IPS-15b (cell line): ENCODE data around the gene PDE7B.

Experiments
- H3K27me3 ChIP-seq: one replicate; pipeline ENCODE4 v1.6.1; 2013; ENCODE audit warnings: low read length; ENCODE audit not compliant: control insufficient read depth, insufficient read depth
- H3K36me3 ChIP-seq: one replicate; pipeline ENCODE4 v1.6.1; 2013; ENCODE audit warnings: low read length; ENCODE audit not compliant: control insufficient read depth, insufficient read depth
- H3K4me1 ChIP-seq: one replicate; pipeline ENCODE4 v1.6.1; 2013; ENCODE audit warnings: mild to moderate bottlenecking, low read length; ENCODE audit not compliant: control insufficient read depth, insufficient read depth
- H3K4me3 ChIP-seq: one replicate; pipeline ENCODE4 v1.5.1; 2013; ENCODE audit warnings: low read depth, low read length
- H3K9ac ChIP-seq: one replicate; pipeline ENCODE4 v1.6.1; 2013; ENCODE audit warnings: low read depth, mild to moderate bottlenecking, low read length
- H3K9me3 ChIP-seq: one replicate; pipeline ENCODE4 v1.6.1; 2013; ENCODE audit warnings: mild to moderate bottlenecking, low read length; ENCODE audit not compliant: control insufficient read depth, insufficient read depth

Gene PDE7B

DNA sequence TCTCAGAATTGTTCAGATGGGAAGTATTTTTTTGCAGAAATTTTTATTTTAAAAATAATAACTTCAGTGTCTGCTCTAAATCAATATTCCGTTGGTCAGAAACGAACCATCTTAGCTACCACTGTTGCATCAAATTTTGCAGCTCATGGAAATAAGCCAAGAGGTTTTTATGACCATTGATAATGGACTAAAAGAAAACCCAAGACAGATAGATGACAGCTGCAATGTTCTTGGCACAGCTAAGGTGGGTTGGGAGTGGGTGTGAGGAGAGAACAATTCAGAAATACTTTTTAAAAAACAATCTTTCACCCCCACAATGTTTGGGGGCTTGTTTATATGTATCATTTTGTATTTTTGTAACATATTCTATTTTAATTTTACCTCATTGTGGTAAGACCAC, 121.1 kb downstream of the PDE7B start:
- Histone ChIP-seq H3K27me3 (no peaks in the 10 kb centered on the region), H3K4me1 (no peaks in the 10 kb centered on the region), H3K36me3 (no peaks in the 10 kb centered on the region), H3K9me3 (no peaks in the 10 kb centered on the region), H3K4me3 (no peak overlapping the region), H3K9ac (no peak overlapping the region)

DNA sequence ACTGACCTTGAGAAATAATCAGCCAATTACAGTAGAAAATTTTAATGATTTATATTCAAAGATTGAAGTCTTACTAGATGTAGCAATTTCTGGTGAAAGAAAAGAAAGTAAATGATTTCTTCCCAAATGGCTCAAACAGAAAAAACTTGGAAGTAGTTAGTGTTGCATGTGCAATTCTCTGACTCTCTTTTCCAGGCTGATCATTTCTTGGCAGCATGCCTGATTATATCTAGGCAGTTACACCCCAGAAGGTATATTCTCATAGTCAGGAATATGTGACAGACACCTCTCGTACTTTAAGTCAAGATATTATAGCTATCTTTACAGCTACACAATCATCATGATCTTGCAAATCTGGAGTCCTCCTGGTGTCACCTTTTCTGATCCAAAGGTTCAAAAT, 122.9 kb downstream of the PDE7B start:
- no peak overlapping the region for H3K9ac ChIP-seq
- H3K9me3 ChIP-seq: no peaks in the 10 kb centered on the region
- H3K27me3 ChIP-seq: no peaks in the 10 kb centered on the region
- no peaks in the 10 kb centered on the region for H3K4me1 ChIP-seq
- no peak overlapping the region for H3K4me3 ChIP-seq
- H3K36me3 ChIP-seq: no peaks in the 10 kb centered on the region

DNA sequence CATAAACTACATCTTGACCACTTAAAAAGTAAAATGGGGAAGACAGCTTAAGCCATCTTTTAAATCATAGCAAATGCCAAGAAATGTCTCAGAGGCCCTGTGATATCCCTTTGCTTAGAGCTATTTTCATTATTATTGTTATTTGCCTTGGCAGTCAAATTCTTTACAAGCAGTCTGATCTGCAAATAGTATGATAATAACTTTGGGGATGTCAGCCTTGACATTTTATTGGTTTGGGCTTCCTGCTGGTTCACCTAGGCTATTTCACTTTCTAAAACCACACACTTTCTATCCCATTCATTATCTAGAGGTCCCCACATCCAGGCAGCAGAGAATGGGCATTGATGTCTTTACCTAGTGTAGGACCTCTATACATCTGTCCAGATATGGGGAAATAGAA, 125.1 kb downstream of the PDE7B start:
- no peaks in the 10 kb centered on the region for H3K9me3 ChIP-seq
- H3K9ac ChIP-seq: no peak overlapping the region
- H3K36me3 ChIP-seq: no peaks in the 10 kb centered on the region
- no peaks in the 10 kb centered on the region for H3K27me3 ChIP-seq
- no peaks in the 10 kb centered on the region for H3K4me1 ChIP-seq
- no peak overlapping the region for H3K4me3 ChIP-seq

DNA sequence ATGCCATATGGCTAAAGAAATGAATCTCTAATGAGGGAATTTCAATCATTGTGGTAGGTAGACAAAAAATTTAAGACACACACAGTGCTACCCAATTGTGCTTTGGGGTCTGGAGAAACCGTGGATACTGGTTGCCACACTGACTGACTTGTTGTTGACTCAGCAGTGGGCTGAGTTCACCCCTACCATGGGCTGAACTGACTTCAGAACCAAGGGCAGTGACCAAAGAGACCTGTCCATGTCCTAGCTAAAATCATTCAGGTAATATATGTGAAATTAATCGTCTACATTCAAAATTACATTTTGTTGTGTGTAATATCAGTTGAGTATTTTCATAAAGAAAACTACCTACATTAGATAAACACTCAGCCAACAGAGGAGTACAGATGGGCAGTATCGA, 131.6 kb downstream of the PDE7B start:
- Histone ChIP-seq H3K27me3 (no peaks in the 10 kb centered on the region), H3K4me3 (no peak overlapping the region), H3K36me3 (no peaks in the 10 kb centered on the region), H3K9ac (no peak overlapping the region), H3K4me1 (no peaks in the 10 kb centered on the region), H3K9me3 (no peaks in the 10 kb centered on the region)

DNA sequence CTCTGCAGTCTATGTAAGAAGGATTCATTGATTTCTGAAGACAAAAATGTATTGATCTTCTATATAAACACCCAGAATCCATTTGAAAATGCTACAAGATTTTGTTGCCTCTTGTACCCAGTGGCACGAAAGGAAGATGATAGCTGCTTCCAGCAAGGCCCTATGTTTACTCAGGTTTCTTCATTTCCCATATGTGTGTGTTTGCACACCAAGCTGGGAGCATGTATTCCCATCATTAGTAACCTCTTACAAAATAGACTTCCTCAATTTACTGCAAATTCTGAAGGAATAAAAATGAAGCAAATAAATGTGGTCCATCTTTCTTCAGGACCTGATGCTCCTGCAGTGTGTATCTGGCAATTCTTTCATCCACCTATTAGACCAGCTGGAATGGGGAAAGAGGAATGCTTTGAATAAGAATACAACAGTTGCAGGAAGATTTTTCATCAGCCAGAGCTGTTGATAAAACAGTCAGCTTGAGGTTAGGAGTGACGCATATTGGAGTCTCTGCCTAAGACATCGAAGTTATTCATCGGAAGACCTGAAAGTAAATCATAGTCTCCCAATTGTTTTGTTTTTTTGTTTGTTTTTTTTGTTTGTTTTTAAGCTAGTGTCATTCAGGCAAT, 132.3 kb downstream of the PDE7B start:
- Histone ChIP-seq H3K36me3 (no peaks in the 10 kb centered on the region), H3K27me3 (no peaks in the 10 kb centered on the region), H3K4me1 (no peaks in the 10 kb centered on the region), H3K9ac (no peak overlapping the region), H3K4me3 (no peak overlapping the region), H3K9me3 (no peaks in the 10 kb centered on the region)

DNA sequence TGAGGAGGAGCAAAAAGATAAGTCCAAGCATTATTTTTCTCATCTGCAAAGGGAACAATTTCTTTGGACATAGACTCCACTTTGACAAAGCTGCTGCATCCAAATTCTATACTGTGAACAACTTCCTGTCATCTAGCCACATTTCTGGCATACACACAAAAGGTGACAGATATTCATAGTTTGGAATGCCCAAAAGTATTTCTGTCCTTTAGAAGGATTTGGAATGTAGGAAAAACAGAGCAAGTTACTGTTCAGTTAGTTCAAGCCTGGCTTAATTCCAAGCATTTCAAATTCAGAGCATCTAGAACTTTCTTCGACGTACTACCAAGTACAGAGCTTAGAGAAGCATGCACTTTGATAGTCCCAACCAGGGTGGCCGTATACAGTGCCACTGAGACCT, 134.0 kb downstream of the PDE7B start:
- Histone ChIP-seq H3K27me3 (no peaks in the 10 kb centered on the region), H3K36me3 (no peaks in the 10 kb centered on the region), H3K9me3 (no peaks in the 10 kb centered on the region), H3K4me3 (no peak overlapping the region), H3K9ac (no peak overlapping the region), H3K4me1 (no peaks in the 10 kb centered on the region)

DNA sequence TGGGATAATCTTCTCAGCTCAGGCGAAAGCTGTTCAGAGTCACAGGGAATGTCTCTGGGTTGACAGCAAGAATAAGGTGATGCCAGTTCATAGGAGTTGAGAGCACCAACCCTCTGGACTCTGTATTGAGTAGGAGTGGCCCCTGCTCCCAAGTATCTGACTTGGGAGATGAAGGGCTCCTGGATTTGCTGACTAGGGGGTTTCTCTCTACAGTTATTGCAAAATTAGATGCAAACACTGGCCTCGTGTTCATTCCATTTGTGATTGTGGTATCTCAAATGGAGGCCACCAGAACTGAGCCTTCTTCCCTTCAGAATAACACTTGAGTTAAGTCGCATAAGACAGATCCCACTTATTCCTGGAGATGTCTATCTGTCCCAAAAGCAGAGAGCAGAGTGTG, 135.7 kb downstream of the PDE7B start:
- Histone ChIP-seq H3K4me3 (no peak overlapping the region), H3K9ac (no peak overlapping the region), H3K9me3 (no peaks in the 10 kb centered on the region), H3K4me1 (no peaks in the 10 kb centered on the region), H3K36me3 (no peaks in the 10 kb centered on the region), H3K27me3 (no peaks in the 10 kb centered on the region)

DNA sequence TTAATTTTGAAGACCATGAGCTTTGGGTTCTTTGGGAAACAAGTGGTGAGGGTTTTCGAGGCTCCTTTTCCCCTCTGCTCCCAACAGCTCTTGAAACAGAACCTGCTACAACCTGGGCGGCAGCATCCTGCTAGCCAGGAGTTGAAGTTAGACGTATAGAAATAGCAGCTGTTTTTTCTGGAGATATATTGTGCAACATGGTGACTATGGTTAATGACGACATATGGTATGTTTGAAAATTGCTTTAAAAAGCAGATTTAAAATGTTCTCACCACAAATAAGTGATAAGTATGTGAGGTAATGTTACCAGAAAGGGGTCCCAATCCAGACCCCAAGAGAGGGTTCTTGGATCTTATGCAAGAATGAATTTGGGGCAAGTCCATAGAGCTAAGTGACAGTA, 138.9 kb downstream of the PDE7B start:
- Histone ChIP-seq H3K27me3 (no peaks in the 10 kb centered on the region), H3K9me3 (no peaks in the 10 kb centered on the region), H3K4me1 (no peaks in the 10 kb centered on the region), H3K4me3 (no peak overlapping the region), H3K9ac (no peak overlapping the region), H3K36me3 (no peaks in the 10 kb centered on the region)

DNA sequence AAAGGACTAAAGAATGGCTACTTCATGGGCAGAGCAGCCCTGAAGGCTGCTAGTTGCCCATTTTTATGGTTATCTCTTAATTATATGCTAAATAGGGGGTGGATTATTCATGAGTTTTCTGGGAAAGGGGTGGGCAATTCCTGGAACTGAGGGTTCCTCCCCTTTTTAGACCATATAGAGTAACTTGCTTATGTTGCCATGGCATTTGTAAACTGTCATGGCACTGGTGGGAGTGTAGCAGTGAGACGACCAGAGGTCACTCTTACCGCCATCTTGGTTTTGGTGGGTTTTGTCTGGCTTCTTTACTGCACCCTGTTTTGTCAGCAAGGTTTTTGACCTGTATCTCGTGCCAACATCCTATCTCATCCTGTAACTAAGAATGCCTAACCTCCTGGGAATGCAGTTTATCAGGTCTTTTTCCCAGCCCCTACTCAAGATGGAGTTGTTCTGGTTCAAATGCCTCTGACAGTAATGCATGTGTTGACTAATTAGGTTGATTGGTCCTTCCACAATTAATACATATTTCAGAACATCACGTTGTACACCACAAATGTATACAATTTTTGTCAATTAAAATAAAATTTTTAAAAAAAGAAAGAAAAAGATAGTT, 139.5 kb downstream of the PDE7B start:
- H3K27me3 ChIP-seq: no peaks in the 10 kb centered on the region
- no peak overlapping the region for H3K9ac ChIP-seq
- no peak overlapping the region for H3K4me3 ChIP-seq

DNA sequence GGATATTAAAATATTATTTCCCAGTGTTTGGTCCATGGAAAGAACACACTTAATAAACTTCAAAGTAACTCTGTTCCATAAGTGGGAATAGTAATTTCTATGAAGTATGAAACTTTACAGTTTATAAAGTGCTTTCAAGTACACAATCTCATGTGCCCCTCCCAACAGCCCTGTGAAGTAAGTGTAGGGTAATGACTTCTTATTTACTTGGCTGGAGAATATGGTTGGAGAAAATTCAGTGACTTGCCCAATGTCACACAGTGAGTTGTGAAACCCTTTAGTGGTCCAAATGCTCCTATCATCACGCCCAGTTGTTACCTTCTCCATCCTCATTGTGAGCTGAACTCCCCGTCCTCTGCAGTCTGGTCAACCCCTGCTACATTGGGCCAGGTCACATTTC, 141.2 kb downstream of the PDE7B start:
- H3K9me3 ChIP-seq: no peaks in the 10 kb centered on the region
- H3K36me3 ChIP-seq: no peaks in the 10 kb centered on the region
- no peak overlapping the region for H3K4me3 ChIP-seq
- no peaks in the 10 kb centered on the region for H3K4me1 ChIP-seq
- no peak overlapping the region for H3K9ac ChIP-seq
- H3K27me3 ChIP-seq: no peaks in the 10 kb centered on the region

More for the DNA sequence above, 139.5 kb downstream of the PDE7B start:
- Histone ChIP-seq H3K9me3 (no peaks in the 10 kb centered on the region), H3K36me3 (no peaks in the 10 kb centered on the region), H3K4me1 (no peaks in the 10 kb centered on the region)

DNA sequence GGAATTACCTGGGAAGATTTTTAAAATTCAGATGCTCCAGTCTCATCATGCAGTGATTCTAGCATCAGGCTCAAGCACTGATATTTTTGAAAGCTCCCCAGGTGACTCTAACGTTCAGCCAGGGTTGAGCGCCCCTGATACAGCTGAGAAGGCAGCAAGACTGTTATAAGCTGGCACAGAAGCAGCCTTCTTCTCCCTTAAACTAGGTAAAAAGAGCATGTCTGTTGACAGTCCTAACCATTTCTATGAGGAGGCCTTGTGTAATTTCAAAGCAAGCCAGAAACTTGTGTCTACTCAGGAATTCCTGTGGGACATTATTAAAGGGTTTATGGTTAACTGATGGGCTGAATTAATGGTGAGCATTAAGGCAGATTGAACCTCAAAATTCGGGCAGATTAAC, 141.9 kb downstream of the PDE7B start:
- Histone ChIP-seq H3K4me1 (no peaks in the 10 kb centered on the region), H3K27me3 (no peaks in the 10 kb centered on the region), H3K4me3 (no peak overlapping the region), H3K9ac (no peak overlapping the region), H3K36me3 (no peaks in the 10 kb centered on the region), H3K9me3 (no peaks in the 10 kb centered on the region)

DNA sequence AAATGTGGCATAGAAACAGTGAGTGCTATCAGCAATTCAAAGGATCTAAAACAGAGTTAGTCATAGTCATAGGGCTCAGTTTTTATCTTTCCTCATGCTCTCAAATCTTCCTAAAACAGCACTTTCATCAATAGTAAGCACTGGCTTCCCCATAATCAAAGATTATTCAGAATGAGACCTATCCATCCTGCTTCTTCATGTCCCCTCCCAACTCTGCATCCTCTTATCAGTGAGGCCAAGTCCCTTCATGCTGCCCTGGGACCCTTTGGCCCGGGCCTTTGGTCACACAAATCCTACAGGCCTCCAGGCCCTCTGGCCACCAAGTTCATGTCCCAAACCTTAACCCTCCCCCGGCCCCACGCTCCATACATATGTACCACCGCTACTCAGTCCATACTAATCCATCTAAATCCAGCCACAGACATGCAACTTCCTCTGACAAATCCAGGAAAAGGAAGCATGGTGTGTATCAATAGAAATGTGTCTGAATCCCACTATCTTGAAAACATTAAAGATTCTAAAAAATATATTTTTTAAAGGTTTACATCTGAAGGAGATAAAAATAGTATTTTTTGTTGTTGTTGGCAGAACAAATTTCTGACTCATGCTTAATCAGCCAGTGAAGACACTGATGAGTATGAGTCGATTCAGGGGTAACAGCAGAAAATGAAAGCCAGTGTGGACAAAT, 143.5 kb downstream of the PDE7B start:
- no peaks in the 10 kb centered on the region for H3K27me3 ChIP-seq
- no peak overlapping the region for H3K9ac ChIP-seq
- no peak overlapping the region for H3K4me3 ChIP-seq
- H3K4me1 ChIP-seq: no peaks in the 10 kb centered on the region
- no peaks in the 10 kb centered on the region for H3K9me3 ChIP-seq
- no peaks in the 10 kb centered on the region for H3K36me3 ChIP-seq
